HG02840 (cell line): ENCODE measurements around the gene KIF5A.
"Not testable (repeated sequence)": the region's sequence is repeated elsewhere in the genome, so short reads cannot be mapped to it uniquely, and the experiment has no call there.

Experiments
- ATAC-seq: cut with Tn5 transposase; IDR thresholded peaks from one replicate; pipeline ENCODE4 v1.9.1; 2021; ENCODE audit warnings: mild to moderate bottlenecking, moderate library complexity, moderate number of reproducible peaks; ENCODE audit not compliant: unreplicated experiment, low FRiP score

Gene KIF5A

DNA sequence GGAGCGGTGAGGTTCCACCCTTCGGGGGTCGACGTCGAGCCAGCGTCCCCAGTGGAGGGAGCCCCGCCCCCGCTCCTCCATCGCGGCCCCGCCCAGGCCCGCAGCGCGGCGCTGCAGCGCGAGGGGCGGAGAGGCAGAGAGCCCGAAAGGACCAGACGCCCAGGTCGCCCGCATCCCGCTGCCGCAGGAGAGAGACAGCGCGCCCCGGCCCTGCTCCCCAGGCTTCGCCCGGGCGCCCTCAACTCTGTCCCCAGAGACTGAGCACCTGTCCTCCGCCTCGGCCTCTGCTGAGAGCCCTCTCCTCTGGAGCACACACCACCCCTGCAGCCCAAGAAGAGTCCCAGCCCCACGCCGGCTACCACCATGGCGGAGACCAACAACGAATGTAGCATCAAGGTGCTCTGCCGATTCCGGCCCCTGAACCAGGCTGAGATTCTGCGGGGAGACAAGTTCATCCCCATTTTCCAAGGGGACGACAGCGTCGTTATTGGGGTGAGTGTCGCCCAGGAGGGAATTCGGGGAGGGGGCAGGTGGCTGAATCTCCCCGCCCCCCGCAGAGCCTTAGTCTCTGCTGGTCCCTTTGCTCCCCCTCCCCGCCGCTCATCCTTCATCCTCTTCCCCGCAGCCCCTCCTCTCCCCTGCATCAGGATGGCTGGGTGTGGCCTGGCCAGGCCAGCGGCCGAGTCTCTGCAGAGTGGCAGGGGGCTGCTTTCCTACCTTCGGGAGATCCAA is at the start of gene KIF5A:
TSS of gene KIF5A (plus strand) at position 136 of the 732 bp plus-strand sequence. CDS start at position 364, 228 bp downstream.
- ATAC-seq, result no peak

DNA sequence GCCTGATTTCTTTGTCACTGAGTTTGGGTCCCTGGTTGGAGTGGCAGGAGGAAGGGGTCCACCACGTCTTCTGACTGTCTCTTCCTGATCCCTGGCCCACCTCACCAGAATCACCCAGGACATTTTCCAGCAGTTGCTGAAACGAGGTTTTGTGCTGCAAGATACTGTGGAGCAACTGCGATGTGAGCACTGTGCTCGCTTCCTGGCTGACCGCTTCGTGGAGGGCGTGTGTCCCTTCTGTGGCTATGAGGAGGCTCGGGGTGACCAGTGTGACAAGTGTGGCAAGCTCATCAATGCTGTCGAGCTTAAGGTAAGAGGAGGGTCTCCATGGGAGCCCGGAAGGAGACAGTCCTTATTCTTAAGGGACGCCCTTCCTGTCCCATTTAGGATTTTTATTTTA is 49.6 kb upstream of the KIF5A start:
- ATAC-seq, result no peak

DNA sequence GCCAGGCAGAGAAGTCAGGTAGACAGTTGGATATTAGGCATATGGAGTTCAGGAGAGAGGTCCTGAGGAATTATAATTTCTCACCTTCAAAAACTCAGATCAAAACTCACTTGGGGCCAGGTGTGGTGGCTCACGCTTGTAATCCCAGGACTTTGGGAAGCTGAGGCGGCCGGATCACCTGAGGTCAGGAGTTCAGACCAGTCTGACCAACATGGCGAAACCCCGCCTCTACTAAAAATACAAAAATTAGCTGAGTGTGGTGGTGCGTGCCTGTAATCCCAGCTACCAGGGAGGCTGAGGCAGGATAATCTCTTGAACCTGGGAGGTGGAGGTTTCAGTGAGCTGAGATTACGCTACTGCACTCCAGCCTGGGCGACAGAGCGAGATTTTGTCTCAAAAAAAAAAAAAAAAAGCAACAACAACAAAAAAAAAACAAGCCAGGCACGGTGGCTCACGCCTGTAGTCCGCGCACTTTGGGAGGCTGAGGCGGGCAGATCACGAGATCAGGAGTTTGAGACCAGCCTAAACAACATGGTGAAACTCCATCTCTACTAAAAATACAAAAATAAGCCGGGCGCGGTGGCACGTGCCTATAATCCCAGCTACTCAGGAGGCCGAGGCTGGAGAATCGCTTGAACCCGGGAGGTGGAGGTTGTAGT is 47.4 kb upstream of the KIF5A start:
- ATAC-seq, result not testable (repeated sequence)

DNA sequence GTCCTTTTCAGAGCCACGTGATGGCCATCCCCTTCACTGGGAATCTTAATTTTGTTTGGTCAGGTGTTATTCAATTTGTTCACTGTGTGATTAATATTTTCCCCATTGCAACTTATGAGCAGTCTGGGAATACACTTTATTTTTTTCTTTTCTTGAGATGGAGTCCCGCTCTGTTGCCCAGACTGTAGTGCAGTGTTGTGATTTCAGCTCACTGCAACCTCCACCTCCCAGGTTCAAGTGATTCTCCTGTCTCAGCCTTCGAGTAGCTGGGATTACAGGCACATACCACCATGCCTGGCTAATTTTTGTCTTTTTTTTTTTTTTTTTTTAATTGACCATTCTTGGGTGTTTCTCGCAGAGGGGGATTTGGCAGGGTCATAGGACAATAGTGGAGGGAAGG is 43.3 kb upstream of the KIF5A start:
- ATAC-seq, result not testable (repeated sequence)

DNA sequence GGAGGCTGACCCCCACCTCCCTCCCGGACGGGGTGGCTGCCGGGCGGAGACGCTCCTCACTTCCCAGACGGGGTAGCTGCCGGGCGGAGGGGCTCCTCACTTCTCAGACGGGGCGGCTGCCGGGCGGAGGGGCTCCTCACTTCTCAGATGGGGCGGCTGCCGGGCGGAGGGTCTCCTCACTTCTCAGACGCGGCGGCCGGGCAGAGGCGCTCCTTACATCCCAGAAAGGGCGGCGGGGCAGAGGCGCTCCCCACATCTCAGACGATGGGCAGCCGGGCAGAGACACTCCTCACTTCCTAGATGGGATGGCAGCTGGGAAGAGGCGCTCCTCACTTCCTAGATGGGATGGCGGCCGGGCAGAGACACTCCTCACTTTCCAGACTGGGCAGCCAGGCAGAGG is 42.0 kb upstream of the KIF5A start:
- ATAC-seq, result not testable (repeated sequence)

DNA sequence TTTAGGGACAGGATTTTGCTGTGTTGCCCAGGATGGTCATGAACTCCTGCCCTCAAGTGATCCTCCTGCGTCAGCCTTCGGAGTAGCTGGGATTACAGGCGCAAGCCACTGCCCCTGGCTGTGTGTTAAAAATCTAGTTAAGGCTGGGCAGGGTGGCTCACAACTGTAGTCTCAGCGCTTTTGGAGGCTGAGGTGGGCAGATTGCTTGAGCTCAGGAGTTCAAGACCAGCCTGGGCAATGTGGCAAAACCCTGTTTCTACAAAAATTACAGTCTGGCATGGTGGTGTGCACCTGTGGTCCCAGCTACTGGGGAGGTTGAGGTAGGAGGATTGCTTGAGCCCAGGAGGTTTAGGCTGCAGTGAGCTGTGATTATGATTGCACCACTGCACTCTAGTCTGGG is 38.7 kb upstream of the KIF5A start:
- ATAC-seq, result no peak

DNA sequence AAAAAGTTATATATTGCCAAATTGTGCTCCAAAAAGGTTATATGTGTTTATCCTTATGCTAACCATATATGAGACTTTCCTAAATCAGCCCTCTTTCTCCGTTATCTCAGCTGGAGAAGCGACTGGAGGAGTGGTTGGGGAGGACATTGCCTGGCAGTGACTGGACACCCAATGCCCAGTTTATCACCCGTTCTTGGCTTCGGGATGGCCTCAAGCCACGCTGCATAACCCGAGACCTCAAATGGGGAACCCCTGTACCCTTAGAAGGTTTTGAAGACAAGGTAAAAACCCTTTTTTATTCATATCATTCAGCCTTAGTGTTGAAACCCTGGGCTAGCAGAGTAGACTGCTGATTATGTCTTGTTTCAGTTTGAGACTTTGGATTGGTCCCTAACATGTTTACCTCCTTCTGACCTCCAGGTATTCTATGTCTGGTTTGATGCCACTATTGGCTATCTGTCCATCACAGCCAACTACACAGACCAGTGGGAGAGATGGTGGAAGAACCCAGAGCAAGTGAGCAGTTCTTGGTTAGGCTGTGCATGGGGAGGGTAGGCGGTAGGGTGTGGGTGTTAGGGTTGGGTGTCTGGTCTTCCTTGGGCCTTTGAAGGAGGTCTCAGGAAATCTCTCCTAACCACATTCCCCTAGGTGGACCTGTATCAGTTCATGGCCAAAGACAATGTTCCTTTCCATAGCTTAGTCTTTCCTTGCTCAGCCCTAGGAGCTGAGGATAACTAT is 38.1 kb upstream of the KIF5A start:
- no peak for ATAC-seq

DNA sequence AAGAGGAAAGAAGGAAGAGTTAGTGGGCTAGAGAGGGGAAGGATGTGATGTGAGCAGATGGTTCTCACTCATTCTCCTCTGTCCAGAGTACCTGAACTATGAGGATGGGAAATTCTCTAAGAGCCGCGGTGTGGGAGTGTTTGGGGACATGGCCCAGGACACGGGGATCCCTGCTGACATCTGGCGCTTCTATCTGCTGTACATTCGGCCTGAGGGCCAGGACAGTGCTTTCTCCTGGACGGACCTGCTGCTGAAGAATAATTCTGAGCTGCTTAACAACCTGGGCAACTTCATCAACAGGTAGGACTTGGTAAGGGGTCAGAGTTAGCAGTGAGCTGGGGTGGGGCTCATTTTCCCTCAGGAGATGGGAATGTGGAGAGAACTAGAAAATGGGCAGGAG is 37.2 kb upstream of the KIF5A start:
- no peak for ATAC-seq

DNA sequence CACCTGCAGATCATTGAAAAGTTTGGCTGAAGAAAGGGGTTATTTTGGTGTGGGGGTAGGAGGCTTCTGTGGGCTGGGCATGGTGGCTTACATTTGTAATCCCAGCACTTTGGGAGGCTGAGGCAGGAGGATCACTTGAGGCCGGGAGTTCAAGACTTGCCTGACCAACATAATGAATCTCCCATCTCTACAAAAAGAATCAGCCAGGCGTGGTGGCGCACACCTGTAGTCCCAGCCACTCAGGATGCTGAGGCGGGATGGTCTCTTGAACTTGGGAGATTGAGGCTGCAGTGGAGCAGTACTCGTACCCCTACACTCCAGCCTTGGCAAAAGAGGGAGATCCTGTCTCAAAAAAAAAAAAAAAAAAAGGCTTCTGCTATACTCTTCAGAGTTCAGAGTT is 36.6 kb upstream of the KIF5A start:
- ATAC-seq, result no peak

DNA sequence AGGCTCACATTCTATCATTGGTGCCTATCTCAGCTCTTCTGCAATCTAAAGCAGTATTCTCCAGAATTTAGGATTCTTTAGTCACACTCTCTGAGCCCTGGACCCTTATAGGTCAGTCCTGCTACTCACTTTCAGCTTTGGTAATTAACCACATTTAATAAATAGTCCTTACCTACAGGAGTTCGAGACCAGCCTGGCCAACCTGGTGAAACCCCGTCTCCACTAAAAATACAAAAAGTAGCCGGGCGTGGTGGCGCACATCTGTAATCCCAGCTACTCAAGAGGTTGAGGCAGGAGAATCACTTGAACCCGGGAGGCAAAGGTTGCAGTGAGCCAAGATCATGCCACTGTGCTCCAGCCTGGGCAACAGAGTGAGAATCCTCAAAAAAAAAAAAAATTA is 36.2 kb upstream of the KIF5A start:
- not testable (repeated sequence) for ATAC-seq

DNA sequence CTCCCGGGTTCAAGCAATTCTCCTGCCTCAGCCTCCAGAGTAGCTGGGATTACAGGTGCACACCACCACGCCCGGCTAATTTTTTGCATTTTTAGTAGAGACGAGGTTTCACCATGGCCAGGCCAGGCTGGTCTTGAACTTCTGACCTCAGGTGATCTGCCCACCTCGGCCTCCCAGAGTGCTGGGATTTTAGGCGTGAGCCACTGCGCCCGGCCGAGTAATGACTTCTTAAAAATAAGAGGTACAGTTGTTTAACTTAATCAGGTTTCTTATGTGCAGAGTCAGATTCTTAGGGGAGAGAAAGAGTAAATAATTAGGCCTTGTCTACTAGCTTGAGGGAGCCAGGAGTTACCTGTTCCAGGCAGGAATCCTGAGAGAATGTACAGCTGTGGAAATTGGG is 35.6 kb upstream of the KIF5A start:
- not testable (repeated sequence) for ATAC-seq

DNA sequence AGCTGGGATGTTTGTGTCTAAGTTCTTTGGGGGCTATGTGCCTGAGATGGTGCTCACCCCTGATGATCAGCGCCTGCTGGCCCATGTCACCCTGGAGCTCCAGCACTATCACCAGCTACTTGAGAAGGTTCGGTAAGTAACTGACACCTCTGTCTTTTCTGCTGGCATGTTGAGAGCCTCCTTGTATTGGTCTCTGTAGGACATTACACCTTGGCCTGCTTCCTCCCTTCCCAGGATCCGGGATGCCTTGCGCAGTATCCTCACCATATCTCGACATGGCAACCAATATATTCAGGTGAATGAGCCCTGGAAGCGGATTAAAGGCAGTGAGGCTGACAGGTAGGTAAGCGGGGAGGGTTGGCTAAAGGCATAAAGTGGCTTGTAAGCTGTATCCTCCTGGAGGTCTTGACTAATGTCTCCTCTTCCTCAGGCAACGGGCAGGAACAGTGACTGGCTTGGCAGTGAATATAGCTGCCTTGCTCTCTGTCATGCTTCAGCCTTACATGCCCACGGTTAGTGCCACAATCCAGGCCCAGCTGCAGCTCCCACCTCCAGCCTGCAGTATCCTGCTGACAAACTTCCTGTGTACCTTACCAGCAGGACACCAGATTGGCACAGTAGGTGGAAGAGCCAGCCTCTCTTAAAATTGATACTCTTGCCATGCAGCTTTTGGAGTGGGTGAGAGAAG is 35.0 kb upstream of the KIF5A start:
- ATAC-seq, result no peak

DNA sequence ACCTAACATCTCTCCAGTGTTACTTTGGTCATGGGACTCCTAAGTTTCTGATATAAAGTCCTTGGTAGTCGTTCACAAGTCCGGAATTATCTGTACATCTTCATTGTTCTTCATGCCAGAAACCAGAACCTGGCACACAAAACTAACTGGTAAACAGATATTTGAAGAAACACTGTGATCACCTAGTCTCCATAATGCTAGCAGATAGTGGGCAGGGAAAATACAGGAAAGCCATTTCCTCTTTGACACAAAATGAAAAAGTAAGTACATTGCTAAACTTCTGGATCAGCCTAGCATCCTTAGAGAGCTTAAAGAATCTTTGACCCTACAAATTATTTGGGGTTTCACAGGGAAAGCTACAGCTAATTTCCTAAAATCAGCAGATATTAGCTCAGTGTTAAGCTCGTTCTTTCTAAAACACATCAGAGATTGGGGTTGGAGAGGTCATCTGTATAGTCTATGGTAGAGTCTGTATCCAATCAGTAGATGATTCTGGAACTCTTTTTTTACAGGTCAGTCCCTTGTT is 34.4 kb upstream of the KIF5A start:
- no peak for ATAC-seq

DNA sequence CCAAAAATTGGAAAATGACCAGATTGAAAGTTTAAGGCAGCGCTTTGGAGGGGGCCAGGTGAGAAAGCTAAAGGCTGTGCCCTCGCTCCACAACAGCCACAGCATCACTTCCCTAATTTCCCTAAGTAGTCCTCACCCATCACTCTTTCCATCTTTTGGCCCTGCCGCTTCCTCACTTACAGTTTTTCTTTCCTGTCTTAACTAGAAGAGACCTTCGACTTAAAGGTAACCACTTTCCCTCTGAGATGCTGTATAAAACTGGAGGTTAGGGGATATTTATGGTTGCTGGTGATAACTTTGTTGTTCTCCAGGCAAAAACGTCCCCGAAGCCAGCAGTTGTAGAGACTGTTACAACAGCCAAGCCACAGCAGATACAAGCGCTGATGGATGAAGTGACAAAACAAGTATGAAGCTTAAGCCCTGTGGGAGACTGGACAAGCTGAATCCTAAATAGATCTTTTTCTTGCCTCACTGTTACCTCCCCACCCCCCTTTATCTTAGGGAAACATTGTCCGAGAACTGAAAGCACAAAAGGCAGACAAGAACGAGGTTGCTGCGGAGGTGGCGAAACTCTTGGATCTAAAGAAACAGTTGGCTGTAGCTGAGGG is 33.8 kb upstream of the KIF5A start:
- ATAC-seq, result no peak

DNA sequence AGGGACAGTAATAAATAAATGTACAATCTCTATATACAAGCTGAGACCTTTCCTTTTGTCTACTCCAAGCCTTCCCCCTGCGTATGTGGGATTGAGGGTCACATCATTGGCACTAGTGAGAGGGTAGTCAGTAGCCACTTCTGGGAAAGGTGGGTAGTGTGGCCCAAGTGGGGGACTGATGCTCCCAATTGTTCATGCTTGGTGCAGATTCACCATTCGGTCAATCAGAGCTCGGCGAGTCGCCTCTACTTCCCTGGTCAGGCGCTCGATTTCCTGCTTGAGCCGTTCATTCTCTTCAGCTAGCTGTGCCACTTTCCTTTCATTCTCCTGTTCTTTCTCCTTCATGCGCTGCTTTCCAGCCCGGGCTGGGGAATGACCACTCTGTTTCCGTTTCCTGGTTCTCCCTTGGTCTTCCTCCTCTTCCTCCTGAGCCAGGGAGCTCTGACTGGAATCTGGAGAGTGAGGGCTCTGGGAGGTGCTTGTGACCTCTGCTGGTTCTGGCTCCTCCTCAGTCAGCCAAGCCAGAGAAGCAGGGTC is 33.2 kb upstream of the KIF5A start:
- no peak for ATAC-seq

DNA sequence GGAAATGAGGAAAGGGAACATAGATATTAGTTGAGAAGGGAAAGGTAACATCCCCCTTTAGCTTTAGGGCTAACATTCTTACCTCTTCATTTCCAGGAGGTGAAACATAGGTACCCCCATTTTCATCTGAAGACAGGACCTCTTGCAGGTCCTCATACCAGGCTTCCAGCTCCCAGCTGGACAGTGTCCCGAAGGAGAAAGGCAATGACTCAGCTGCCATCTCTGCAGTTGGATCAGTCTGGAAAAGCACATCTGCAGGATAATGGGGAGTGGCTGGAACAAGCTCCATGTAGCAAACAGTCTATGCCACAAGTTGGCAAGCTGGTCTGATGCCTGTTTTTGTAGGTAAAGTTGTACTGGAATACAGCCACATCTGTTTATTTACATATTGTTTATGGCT is 32.7 kb upstream of the KIF5A start:
- ATAC-seq, result no peak

DNA sequence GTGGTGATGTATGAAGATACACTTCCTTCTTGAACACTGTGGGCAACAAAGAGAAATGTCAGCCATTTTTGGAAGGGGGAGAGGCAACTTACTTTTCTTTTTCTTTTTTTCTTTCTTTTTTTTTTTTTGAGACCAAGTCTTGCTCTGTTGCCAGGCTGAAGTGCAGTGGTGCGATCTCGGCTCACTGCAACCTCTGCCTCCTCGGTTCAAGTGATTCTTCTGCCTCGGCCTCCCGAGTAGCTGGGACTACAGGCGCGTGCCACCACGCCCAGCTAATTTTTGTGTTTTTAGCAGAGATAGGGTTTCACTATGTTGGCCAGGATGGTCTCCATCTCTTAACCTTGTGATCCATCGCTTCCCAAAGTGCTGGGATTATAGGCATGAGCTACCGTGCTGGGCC is 32.1 kb upstream of the KIF5A start:
- ATAC-seq, result not testable (repeated sequence)

DNA sequence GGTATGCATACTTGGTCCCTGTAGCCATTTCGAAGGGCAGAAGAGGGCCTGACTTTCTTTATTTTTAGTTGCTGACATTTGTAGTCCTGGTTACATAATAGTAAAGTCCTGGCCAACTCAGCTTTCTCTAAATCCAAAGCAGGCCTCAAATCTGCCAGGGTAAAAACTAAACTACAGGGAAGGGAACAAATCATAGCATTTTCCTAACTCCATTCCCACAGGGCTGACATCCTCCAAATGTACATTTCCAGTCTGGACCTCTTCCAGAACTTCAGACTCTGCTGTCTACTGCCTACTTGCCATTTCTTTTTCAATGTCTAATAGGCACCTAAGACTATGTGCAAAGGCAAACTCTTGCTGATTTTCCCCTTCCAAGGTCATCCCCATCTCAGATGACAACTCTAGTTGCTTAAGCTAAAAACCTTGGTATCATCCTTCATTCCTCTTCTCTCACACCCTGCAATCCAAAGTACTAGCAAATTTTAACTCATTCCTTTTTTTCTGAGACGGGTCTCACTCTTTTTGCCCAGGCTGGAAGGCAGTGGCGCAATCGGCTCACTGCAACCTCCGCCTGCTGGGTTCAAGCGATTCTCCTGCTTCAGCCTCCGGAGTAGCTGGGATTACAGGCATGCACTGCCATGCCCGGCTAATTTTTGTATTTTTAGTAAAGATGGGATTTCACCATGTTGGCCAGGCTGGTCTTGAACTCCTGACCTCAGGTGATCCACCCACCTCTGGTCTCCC is 31.5 kb upstream of the KIF5A start:
- no peak for ATAC-seq
